GM18868 (cell line): ENCODE data around the gene GLI3.

ENCODE experiments used
- ATAC-seq: cut with Tn5 transposase; IDR thresholded peaks from one replicate; pipeline ENCODE4 v1.9.1; 2021; ENCODE audit warnings: mild to moderate bottlenecking, moderate library complexity; ENCODE audit not compliant: unreplicated experiment

The GLI3 gene

GRCh38 chr7:42084263-42084662, 152.7 kb downstream of the GLI3 start:
- no peak for ATAC-seq

DNA sequence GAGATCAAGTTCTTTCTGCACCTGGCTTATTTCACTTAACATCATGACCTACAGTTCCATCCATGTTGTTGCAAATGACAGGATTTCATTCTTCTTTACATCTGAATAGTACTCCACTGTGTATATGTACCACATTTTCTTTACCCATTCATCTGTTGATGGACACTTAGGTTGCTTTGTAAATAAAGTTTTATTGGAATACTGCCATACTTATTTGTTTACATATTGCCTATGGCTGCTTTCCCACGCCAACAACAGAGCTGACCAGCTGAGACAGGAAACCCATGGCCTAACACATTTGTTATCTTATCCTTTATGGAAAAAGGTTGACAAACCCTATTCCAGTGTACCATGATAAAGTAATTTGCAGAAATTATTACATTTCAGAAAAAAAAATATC, 153.7 kb downstream of the GLI3 start:
- ATAC-seq: no peak

GRCh38 chr7:42082144-42082543, 154.9 kb downstream of the GLI3 start:
- ATAC-seq: no peak

DNA sequence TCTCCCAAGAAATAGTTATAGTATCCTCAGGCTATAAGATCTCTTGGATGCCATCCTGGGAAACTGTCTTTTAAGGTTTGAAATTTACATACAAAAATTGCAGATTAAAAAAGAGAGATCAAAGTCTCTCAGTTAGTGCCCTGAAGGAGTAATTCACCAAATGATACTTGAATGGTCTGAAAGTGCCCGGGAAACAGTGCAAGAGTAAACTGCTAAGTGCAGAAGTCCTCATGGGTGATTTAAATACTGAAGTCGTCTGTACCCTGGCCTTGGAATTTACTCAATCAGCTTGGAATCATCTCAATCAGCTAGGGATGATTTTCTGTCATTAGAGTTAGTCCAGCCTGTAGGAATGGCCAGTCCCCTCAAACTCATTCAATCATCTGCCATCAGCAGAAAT, 155.3 kb downstream of the GLI3 start:
- no peak for ATAC-seq

DNA sequence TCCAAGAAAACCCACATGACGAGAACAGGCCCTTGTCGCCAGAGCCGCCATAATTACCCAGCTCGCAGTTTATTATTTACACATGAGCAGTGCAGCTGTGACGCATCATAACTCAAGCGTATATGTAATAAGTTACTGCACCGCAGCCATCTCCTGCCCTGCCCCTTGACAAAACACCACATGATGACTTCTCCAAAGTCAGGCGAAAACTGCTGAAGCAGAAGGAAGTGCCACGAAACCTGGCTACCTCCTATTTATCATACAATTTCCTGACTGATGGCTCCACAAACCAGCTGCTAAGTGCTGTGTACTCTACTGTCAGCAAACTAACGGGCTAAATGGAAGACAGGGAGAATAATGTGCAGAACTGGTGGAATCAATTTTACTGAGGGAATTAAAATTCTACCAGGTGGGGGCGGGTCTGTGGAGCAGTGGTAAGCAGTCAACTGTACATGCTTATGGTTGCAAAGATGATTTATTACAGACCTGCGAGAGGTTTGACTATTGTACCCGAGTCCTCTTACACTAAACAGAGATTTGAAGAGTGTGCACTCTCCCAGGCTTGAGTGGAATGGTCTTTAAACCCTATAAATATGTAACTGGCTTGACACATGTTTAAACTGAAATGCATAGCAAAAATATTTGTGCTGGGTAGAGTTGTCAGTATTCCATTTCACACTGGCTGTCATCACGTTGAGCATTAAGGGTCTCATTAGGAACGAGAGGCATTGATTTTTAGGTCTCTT, 156.0 kb downstream of the GLI3 start:
- ATAC-seq: no peak

DNA sequence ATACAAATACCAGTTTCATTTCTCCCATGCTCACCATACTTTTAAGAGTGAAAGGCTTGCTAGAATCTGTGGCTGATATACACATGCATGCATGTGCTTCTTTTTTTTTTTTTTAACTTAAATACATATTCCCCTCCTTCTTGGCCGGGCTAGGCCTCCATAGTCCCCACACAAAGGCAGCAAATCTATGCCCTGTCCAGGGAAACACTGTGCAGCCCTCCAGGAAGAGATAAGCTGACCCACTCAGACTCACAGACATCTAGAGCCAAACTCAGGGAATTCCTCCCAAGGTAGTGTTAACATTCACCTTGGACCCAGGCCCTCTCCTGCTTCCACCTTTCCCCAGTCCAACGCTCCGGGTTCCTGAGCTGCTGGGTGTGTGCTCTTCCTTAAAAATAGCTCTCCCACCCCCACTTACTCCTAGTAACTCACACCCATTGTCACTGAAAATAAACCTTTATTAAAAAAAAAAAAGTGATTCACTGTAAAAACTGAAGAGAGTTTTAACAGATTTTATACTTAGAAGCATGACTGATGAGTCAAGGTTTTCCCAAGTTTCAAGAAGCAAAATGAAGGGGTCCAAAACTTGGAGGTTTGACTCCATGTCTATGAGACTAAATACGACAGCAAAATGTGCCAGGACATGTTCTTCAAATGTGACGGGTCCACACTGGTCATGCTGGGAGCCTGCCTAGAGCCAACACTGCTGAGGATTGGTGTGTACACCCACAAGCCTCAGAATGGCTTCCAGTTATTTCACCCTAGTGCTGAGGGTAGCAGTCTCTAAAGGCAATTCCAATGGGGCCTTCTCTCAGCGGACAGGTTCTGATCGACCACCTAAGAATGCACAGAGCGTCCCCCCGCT, 159.5 kb downstream of the GLI3 start:
- ATAC-seq: no peak

- ATAC-seq: no peak
These were observed 160.1 kb downstream of the GLI3 start for GRCh38 chr7:42076870-42077269.

- no peak for ATAC-seq
These were observed 161.6 kb downstream of the GLI3 start for GRCh38 chr7:42075418-42075817.

DNA sequence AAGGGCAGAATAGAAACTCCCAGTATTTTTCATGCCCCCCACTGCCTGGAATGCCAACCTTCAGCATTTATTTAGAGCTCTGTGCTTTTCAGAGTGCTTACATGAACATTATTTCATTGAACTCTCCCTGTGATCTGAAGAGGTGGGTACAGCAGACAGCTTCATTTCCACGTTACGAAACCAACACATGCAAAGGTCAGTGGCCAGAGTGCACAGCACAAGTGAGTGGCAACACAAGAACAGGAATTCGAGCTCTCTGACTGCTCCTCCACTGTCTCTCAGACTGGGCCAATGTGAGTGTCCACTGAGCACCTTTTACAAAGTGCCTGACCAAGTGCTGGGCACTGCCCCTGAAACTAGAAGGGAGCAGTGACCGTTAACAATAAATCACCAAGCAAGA, 162.9 kb downstream of the GLI3 start:
- ATAC-seq: no peak

DNA sequence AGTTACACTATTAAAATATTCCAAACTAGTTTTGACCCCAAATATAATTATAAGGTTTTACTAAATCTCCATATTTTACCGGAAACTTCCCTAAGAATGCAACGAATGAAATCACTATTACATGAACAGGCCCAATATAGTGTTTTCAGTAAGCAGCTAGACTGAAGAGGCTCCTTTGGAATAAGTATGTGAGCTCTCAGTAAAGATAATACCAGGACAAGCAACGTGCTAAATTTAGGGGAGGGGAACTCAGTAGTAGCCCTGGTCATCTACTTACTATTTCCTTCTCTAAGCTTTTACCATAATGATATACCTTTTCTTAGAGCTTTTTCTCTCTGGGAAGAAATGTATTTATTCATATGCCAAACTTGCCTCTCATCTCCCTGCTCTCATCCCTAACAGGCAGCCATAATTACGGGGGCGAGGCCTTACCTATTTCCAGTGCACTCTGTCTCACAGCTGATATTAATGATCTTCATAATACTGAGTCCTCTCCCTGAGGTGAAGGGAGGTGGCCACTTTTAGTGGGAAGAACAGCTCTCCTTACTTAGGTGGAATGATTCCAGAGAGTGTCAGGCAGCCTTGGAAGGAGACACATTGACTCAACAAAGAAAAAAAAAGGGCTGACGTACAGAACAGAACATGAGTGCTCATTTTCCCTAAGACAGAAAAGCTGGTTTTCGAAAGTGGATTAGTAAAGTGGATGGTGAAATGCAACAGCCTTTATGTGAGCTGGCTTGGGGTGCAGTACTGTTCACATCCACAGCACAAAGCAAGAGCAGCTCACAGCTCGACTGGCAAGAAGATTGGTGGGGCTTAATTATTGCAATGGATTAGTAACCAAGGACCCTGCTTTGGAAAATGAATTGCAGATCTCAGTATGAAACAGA, 165.4 kb downstream of the GLI3 start:
- no peak for ATAC-seq

- no peak for ATAC-seq
These were observed 166.9 kb downstream of the GLI3 start for GRCh38 chr7:42070068-42070467.

GRCh38 chr7:42069590-42069989, 167.4 kb downstream of the GLI3 start:
- no peak for ATAC-seq

DNA sequence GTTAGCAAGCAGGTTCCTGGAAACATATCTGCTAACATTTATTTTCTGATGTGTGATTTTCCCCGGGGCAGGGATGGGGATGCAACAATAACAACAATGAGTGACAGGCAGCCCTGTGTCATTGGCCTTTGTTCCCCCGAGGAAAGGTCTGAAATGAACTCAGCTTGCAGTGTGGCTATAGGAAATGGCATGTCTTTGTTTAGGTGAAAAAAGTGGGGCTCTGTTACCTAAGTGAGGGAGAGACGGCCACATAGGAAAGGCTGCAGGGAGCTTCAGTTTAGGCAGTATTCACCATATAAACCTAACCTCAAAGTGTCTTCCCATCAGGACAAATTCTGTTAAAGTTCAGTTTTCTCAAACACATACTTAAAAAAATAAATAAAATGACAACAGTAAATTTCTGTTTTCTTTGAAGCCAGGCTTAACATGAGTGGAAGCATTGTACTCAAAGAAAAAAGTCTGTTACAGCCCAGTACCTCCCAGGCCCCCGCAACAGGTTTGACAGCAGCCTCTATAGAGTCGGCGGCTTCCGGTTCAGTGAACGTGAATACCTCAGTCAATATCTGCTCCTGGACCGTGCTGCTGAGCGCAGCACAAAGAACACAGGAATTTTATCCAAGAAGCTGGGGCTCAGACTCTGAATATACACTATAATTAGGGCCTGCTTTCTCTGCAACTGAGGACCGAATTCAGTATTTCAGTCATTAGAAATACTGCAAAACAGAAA, 168.3 kb downstream of the GLI3 start:
- ATAC-seq: no peak

DNA sequence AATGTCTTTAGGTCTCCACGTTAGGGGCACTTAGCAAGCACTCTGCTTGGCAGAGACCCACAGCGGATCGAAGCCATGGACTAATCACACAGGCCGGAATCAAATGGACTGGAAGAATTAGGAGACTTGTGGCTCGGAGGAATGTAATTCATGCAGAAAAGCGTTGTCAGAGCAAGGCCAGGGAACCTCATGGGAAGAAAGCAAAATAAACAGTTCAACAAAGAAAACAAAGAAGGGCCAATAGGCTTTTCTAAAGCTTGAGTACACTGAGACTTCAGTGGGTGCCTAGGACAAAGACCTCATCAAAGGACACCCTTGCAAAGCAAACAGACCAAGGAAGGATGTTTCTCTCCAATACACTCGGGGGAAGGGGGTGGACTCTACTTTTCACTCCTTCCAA, 171.1 kb downstream of the GLI3 start:
- ATAC-seq: no peak

DNA sequence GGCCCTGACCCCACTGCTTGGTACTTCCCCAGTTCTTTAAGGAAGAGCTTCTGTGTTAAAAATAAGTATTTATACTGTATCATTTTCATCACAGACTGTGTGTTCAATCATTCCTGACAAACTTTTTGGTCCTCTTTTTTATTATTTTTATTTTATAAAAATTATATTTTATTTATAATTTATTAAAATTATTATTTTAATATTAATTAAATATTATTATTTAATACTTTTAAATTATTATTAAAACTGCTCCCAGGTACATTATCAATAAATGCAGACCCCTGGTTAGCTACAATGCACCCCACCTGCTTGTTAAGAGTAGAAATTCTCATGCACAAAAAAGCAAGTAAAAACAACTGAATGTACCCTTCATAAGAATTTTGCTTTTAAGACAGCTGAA, 172.0 kb downstream of the GLI3 start:
- ATAC-seq: no peak

DNA sequence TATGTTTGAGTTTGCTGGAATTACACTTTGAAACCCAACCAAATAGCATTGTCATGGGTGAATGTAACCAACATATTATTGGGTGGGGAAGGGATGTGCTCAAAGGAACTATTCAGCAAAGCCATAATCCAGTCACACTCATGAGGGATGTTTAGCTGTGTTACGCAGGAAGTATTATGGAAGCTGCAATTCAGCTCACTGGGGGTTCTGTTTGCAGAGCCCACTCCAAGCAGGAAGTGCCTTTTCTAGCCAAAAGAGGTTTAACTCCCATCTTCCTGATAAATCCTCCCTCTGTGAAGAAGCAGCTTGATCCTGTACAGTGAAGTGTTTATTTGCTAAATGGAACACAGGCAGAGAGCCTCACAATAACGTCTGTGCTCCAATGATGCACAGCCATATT, 172.5 kb downstream of the GLI3 start:
- no peak for ATAC-seq

GRCh38 chr7:42059275-42059674, 177.7 kb downstream of the GLI3 start:
- no peak for ATAC-seq

DNA sequence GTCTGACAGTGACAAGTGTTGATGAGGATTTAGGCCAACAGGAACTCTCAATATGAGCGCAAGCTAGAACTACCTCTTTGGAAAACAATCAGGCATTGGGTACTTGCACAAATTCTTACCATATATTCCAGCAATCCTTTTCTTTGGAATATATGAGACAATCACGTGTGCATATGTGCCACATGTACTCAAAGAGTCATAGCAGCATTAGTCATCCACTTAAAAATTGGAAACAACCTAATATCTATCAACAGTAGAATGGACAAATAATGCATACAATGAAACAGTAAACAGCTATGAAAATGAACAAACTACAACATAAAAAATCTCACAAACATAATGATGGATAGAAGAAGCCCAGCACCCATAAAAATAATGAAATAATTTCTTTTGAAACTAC, 179.7 kb downstream of the GLI3 start:
- no peak for ATAC-seq

DNA sequence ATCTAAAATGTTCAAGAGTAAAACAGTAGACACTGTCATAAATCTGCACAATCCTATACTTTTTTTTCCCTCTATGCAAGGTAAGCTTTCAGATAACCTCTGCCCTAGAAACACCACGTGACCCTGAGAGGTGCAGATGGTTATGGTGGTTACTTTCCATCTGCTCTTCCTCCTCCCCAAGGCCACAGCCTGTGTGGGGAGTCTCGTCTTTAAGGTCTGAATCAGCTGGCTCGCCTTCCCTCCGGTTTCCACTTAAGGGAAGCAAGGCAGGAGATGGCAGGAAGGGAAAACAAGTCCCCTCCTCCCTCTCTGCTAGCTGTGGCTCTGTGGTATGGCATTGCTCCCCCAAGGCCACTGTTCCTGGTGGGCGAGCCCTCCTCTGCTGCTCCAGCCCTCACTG, 181.8 kb downstream of the GLI3 start:
- no peak for ATAC-seq

GRCh38 chr7:42053834-42054233, 183.2 kb downstream of the GLI3 start:
- no peak for ATAC-seq

- no peak for ATAC-seq
These were observed 187.2 kb downstream of the GLI3 start for GRCh38 chr7:42049761-42050160.
